Stimulated activated naive CD4-positive, alpha-beta T cell treated with Interleukin-2 at 50 U/mL for 16 hours (primary cell): ENCODE data around the gene RTN4R.
"Not testable (repeated sequence)": the region's sequence is repeated elsewhere in the genome, so short reads cannot be mapped to it uniquely, and the experiment has no call there.

Source experiments
- DNase-seq: peaks from one replicate; lab custom pipeline; 2025; lab: John Stamatoyannopoulos, UW

RTN4R gene

GRCh38 chr22:20268279-20269012 lies at the start of gene RTN4R:
Gene RTN4R, minus strand, starts transcription at chr22:20268318. Its CDS starts 226 bp downstream, at chr22:20268092.
- peak; percentile 10 for DNase-seq

GRCh38 chr22:20317402-20318042 lies 49.4 kb upstream of the RTN4R start:
- DNase-seq: not testable (repeated sequence)

GRCh38 chr22:20316844-20317401 lies 48.8 kb upstream of the RTN4R start:
- no peak for DNase-seq

- DNase-seq: no peak
Measured at GRCh38 chr22:20316217-20316843, 48.2 kb upstream of the RTN4R start.

- DNase-seq: no peak
Measured at GRCh38 chr22:20315337-20316216, 47.5 kb upstream of the RTN4R start.

- not testable (repeated sequence) for DNase-seq
Measured at GRCh38 chr22:20314741-20315336, 46.7 kb upstream of the RTN4R start.

GRCh38 chr22:20314206-20314605 lies 46.1 kb upstream of the RTN4R start:
- not testable (repeated sequence) for DNase-seq

GRCh38 chr22:20313306-20314077 lies 45.4 kb upstream of the RTN4R start:
- DNase-seq: not testable (repeated sequence)

- DNase-seq: no peak
Measured at GRCh38 chr22:20312396-20313191, 44.5 kb upstream of the RTN4R start.

- DNase-seq: not testable (repeated sequence)
Measured at GRCh38 chr22:20311249-20312062, 43.3 kb upstream of the RTN4R start.

- not testable (repeated sequence) for DNase-seq
Measured at GRCh38 chr22:20310773-20311172, 42.7 kb upstream of the RTN4R start.

GRCh38 chr22:20310180-20310579 lies 42.1 kb upstream of the RTN4R start:
- DNase-seq: not testable (repeated sequence)

- not testable (repeated sequence) for DNase-seq
Measured at GRCh38 chr22:20308806-20309650, 40.9 kb upstream of the RTN4R start.

- not testable (repeated sequence) for DNase-seq
Measured at GRCh38 chr22:20307448-20308447, 39.6 kb upstream of the RTN4R start.

- not testable (repeated sequence) for DNase-seq
Measured at GRCh38 chr22:20306646-20307447, 38.7 kb upstream of the RTN4R start.
